ENCODE measurements around the gene OSBP. TPM values are rescaled to one million over a fixed set of nuclear protein-coding genes. Genes with fewer than 3 reads are reported as not detected.

The OSBP gene
- total and polyA plus RNA-seq, 4 donors = 16.5 to 92.5 (median 36.5) TPM

GRCh38 chr11:59600234-59600633 lies 15.3 kb downstream of the OSBP start:
- no peak overlapping the region for H3K4me3 ChIP-seq (ENCODE audit: low read depth in 1 of 3, low read length in 3 of 3)
- no peaks in the 10 kb centered on the region for H3K9me3 ChIP-seq (ENCODE audit: control insufficient read depth in 4 of 4, low read length in 3 of 4)
- peaks cover 8 to 51% (median 45%) of the 10 kb centered on the region in 4 donors for H3K36me3 ChIP-seq (ENCODE audit: control insufficient read depth in 4 of 4, insufficient read depth in 3 of 4, low read depth in 1 of 4, low read length in 3 of 4)
- DNase-seq (ENCODE audit: low spot score) = no peak
- H3K27ac ChIP-seq (ENCODE audit: low read depth in 1 of 2, low read length in 2 of 2) = no peak overlapping the region
- WGBS = 97% methylated on average over 2 of the region's 2 CpGs
- no peak overlapping the region for H3K9ac ChIP-seq (ENCODE audit: low read depth in 1 of 2, low read length in 2 of 2)
- peaks cover 3 to 22% (median 16%) of the 10 kb centered on the region in 4 donors for H3K4me1 ChIP-seq (ENCODE audit: control insufficient read depth in 4 of 4, insufficient read depth in 4 of 4, low read length in 3 of 4)
- no peaks in the 10 kb centered on the region for H3K27me3 ChIP-seq (ENCODE audit: control insufficient read depth in 4 of 4, insufficient read depth in 4 of 4, low read length in 3 of 4)
- TF ChIP-seq ZBTB33 (IDR thresholded peaks at IDR 0.05) = no peak
- TF ChIP-seq NR2F2 (IDR thresholded peaks at IDR 0.05) = no peak
- TF ChIP-seq SP1 (IDR thresholded peaks at IDR 0.05) = no peak
- TF ChIP-seq RAD21 (IDR thresholded peaks at IDR 0.05) = no peak
- no peak for TF ChIP-seq GABPA (IDR thresholded peaks at IDR 0.05 in 1 of 2, conservative IDR thresholded peaks at IDR 0.05 in 1 of 2)
- no peak for TF ChIP-seq ATF3 (IDR thresholded peaks at IDR 0.05)
- TF ChIP-seq EGR1 (IDR thresholded peaks at IDR 0.05; ENCODE audit: low read depth in 2 of 2) = no peak
- no peak for TF ChIP-seq CTCF (IDR thresholded peaks at IDR 0.05; ENCODE audit: low read depth, low read length, missing input control)
- TF ChIP-seq HNF4G (IDR thresholded peaks at IDR 0.05) = no peak
- TF ChIP-seq YY1 (IDR thresholded peaks at IDR 0.05) = no peak

- Histone ChIP-seq H3K4me1 (ENCODE audit: control insufficient read depth in 4 of 4, insufficient read depth in 4 of 4, low read length in 3 of 4) (peaks cover 3 to 22% (median 16%) of the 10 kb centered on the region in 4 donors), H3K9me3 (ENCODE audit: control insufficient read depth in 4 of 4, low read length in 3 of 4) (no peaks in the 10 kb centered on the region), H3K36me3 (ENCODE audit: control insufficient read depth in 4 of 4, insufficient read depth in 3 of 4, low read depth in 1 of 4, low read length in 3 of 4) (peaks cover 6 to 59% (median 55%) of the 10 kb centered on the region in 4 donors), H3K27me3 (ENCODE audit: control insufficient read depth in 4 of 4, insufficient read depth in 4 of 4, low read length in 3 of 4) (no peaks in the 10 kb centered on the region), H3K9ac (ENCODE audit: low read depth in 1 of 2, low read length in 2 of 2) (no peak overlapping the region), H3K4me3 (ENCODE audit: low read depth in 1 of 3, low read length in 3 of 3) (no peak overlapping the region), H3K27ac (ENCODE audit: low read depth in 1 of 2, low read length in 2 of 2) (no peak overlapping the region)
- no peak for DNase-seq (ENCODE audit: low spot score)
- 91% methylated on average over 1 of the region's 1 CpG for WGBS
- TF ChIP-seq RAD21 (IDR thresholded peaks at IDR 0.05) (no peak), CTCF (IDR thresholded peaks at IDR 0.05; ENCODE audit: low read depth, low read length, missing input control) (no peak), SP1 (IDR thresholded peaks at IDR 0.05) (no peak), ZBTB33 (IDR thresholded peaks at IDR 0.05) (no peak), FOXA1 (IDR thresholded peaks at IDR 0.05) (no peak), MAX (IDR thresholded peaks at IDR 0.05) (no peak), HNF4A (conservative IDR thresholded peaks at IDR 0.05) (no peak), EGR1 (IDR thresholded peaks at IDR 0.05; ENCODE audit: low read depth in 2 of 2) (no peak), YY1 (IDR thresholded peaks at IDR 0.05) (no peak), HNF4G (IDR thresholded peaks at IDR 0.05) (no peak), TAF1 (conservative IDR thresholded peaks at IDR 0.05) (no peak), JUND (IDR thresholded peaks at IDR 0.05) (no peak), FOXA2 (IDR thresholded peaks at IDR 0.05) (no peak), NR2F2 (IDR thresholded peaks at IDR 0.05) (no peak), REST (IDR thresholded peaks at IDR 0.05) (no peak), ATF3 (IDR thresholded peaks at IDR 0.05) (no peak), GABPA (IDR thresholded peaks at IDR 0.05 in 1 of 2, conservative IDR thresholded peaks at IDR 0.05 in 1 of 2) (no peak), RXRA (IDR thresholded peaks at IDR 0.05) (no peak)
Measured at GRCh38 chr11:59598961-59599360, 16.6 kb downstream of the OSBP start.
